Peyer's patch (tissue), 4 donors: ENCODE data around the gene HARBI1.

Experiments used
- CTCF ChIP-seq, 6 experiments: fragments of 450-650 bp in 4 of 6; fragments of 200-600 bp in 2 of 6; sonication (generic) in 1 of 6; IDR thresholded peaks; one replicate each; pipeline ENCODE4 v1.5.1; 2017 to 2019; ENCODE audit warnings: antibody characterized with exemption in 6 of 6, mild to moderate bottlenecking in 3 of 6, moderate library complexity in 1 of 6
- POLR2A ChIP-seq, 2 donors: fragments of 450-650 bp; IDR thresholded peaks; one replicate each; pipeline ENCODE4 v1.5.1; 2017; ENCODE audit warnings: antibody characterized with exemption in 2 of 2, mild to moderate bottlenecking in 2 of 2, moderate library complexity in 2 of 2

GRCh38 chr11:46661836-46662235, 44.8 kb upstream of the HARBI1 start:
- no peak for TF ChIP-seq CTCF (IDR thresholded peaks at IDR 0.05)
- no peak for TF ChIP-seq POLR2A (IDR thresholded peaks at IDR 0.05)
